Measurements from ENCODE around the gene EFHC1.

DNA sequence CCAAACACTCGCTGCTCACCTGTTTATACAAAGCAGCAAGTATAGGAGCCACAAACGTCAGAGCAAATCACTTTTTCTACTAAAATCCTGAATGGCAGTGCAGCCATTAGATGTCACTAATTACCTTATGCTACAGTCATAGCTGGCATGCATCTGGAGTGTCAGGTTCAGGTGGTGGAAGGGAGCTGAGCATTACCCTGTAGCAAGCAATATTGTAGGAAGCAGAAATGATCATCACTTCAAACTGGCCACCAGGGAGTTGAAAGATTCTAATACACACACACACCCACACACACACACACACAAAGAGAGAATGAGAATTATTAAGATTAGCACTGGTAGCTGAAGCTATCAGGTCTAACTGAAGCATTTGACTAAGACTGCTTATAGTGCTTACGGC, 75.8 kb downstream of the EFHC1 start:
- TF ChIP-seq, protein P1, sequence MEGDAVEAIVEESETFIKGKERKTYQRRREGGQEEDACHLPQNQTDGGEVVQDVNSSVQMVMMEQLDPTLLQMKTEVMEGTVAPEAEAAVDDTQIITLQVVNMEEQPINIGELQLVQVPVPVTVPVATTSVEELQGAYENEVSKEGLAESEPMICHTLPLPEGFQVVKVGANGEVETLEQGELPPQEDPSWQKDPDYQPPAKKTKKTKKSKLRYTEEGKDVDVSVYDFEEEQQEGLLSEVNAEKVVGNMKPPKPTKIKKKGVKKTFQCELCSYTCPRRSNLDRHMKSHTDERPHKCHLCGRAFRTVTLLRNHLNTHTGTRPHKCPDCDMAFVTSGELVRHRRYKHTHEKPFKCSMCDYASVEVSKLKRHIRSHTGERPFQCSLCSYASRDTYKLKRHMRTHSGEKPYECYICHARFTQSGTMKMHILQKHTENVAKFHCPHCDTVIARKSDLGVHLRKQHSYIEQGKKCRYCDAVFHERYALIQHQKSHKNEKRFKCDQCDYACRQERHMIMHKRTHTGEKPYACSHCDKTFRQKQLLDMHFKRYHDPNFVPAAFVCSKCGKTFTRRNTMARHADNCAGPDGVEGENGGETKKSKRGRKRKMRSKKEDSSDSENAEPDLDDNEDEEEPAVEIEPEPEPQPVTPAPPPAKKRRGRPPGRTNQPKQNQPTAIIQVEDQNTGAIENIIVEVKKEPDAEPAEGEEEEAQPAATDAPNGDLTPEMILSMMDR (IDR thresholded peaks at IDR 0.05; ENCODE audit: poor library complexity, severe bottlenecking) = no peak
- TF ChIP-seq SMC3 (conservative IDR thresholded peaks at IDR 0.05; ENCODE audit: poor library complexity) (no peak), EP300 (conservative IDR thresholded peaks at IDR 0.05; ENCODE audit: poor library complexity, severe bottlenecking) (no peak), TAF1 (IDR thresholded peaks at IDR 0.05; ENCODE audit: low read depth) (no peak), RAD21 (conservative IDR thresholded peaks at IDR 0.05) (no peak)
- TF ChIP-seq, protein P2, sequence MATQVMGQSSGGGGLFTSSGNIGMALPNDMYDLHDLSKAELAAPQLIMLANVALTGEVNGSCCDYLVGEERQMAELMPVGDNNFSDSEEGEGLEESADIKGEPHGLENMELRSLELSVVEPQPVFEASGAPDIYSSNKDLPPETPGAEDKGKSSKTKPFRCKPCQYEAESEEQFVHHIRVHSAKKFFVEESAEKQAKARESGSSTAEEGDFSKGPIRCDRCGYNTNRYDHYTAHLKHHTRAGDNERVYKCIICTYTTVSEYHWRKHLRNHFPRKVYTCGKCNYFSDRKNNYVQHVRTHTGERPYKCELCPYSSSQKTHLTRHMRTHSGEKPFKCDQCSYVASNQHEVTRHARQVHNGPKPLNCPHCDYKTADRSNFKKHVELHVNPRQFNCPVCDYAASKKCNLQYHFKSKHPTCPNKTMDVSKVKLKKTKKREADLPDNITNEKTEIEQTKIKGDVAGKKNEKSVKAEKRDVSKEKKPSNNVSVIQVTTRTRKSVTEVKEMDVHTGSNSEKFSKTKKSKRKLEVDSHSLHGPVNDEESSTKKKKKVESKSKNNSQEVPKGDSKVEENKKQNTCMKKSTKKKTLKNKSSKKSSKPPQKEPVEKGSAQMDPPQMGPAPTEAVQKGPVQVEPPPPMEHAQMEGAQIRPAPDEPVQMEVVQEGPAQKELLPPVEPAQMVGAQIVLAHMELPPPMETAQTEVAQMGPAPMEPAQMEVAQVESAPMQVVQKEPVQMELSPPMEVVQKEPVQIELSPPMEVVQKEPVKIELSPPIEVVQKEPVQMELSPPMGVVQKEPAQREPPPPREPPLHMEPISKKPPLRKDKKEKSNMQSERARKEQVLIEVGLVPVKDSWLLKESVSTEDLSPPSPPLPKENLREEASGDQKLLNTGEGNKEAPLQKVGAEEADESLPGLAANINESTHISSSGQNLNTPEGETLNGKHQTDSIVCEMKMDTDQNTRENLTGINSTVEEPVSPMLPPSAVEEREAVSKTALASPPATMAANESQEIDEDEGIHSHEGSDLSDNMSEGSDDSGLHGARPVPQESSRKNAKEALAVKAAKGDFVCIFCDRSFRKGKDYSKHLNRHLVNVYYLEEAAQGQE (IDR thresholded peaks at IDR 0.05; ENCODE audit: borderline replicate concordance) = no peak

Measured in neural cell (in vitro differentiated cells).